Activated naive CD4-positive, alpha-beta T cell treated with anti-CD3 and anti-CD28 coated beads, Interleukin-2, amount 50 U/mL, for 72 hours (primary cell): Measurements from ENCODE around the gene KCTD6. TPM values are rescaled to one million over a fixed set of nuclear protein-coding genes. Genes with fewer than 3 reads are reported as not detected.
A peak's percentile ranks its signal among the peaks of the same experiment; 100 is the strongest.
"Not testable (repeated sequence)": the region's sequence is repeated elsewhere in the genome, so short reads cannot be mapped to it uniquely, and the experiment has no call there.

Source experiments
- ATAC-seq, 2 donors: fragments of 150-1000 bp; cut with Tn5 transposase; 2 replicates each; pipeline ENCODE4 v1.10.0; 2021; ENCODE audit warnings: mild to moderate bottlenecking in 2 of 2, moderate library complexity in 2 of 2
- DNase-seq, 2 donors: peaks; one replicate each; pipeline ENCODE4 v3.0.0; 2021 to 2022; ENCODE audit warnings: low spot score in 2 of 2
- H3K27ac Mint-ChIP-seq, 2 donors: one replicate each; pipeline ENCODE4 v1.8.0; 2022; ENCODE audit warnings: mild to moderate bottlenecking in 2 of 2, mixed read lengths in 2 of 2
- H3K36me3 Mint-ChIP-seq, 2 donors: one replicate each; pipeline ENCODE4 v1.8.0; 2022; ENCODE audit warnings: mixed read lengths in 2 of 2
- H3K9me3 Mint-ChIP-seq, 2 donors: one replicate each; pipeline ENCODE4 v1.8.0; 2022; ENCODE audit warnings: mixed read lengths in 2 of 2
- total RNA-seq, 2 donors: library from RNA; stranded (reverse); gene quantifications; one replicate each; pipeline ENCODE4 v1.2.3, GENCODE V29; 2022

Gene KCTD6
- total RNA-seq, 2 donors from 2014 or later = 2.5 to 5.7 TPM

GRCh38 chr3:58508437-58508836 is 16.5 kb downstream of the KCTD6 start:
- no peaks in the 10 kb centered on the region for H3K36me3 Mint-ChIP-seq
- no peak overlapping the region for H3K27ac Mint-ChIP-seq
- DNase-seq (no peak), ATAC-seq (no peak)
- no peaks in the 10 kb centered on the region for H3K9me3 Mint-ChIP-seq

- DNase-seq = no peak
- Mint-ChIP-seq H3K36me3 (no peaks in the 10 kb centered on the region), H3K27ac (no peak overlapping the region), H3K9me3 (no peaks in the 10 kb centered on the region)
- no peak for ATAC-seq
These were observed 22.5 kb downstream of the KCTD6 start for GRCh38 chr3:58514405-58514804.

- ATAC-seq = no peak
- no peak for DNase-seq
- no peaks in the 10 kb centered on the region for H3K9me3 Mint-ChIP-seq
- H3K36me3 Mint-ChIP-seq = no peaks in the 10 kb centered on the region
- H3K27ac Mint-ChIP-seq = no peak overlapping the region
These were observed 26.4 kb downstream of the KCTD6 start for GRCh38 chr3:58518291-58518789.

GRCh38 chr3:58519668-58520402 is 27.9 kb downstream of the KCTD6 start:
- no peak for ATAC-seq

GRCh38 chr3:58520403-58521335 is 28.8 kb downstream of the KCTD6 start:
- Mint-ChIP-seq H3K36me3 (no peaks in the 10 kb centered on the region), H3K9me3 (no peaks in the 10 kb centered on the region), H3K27ac (no peak overlapping the region)
- no peak for DNase-seq
- peak in 1 of 2 donors; percentile 58 for ATAC-seq

More at GRCh38 chr3:58519668-58520402, 27.9 kb downstream of the KCTD6 start:
- DNase-seq = no peak
- Mint-ChIP-seq H3K27ac (no peak overlapping the region), H3K36me3 (no peaks in the 10 kb centered on the region), H3K9me3 (no peaks in the 10 kb centered on the region)

GRCh38 chr3:58521336-58521670 is 29.4 kb downstream of the KCTD6 start:
- Mint-ChIP-seq H3K9me3 (no peaks in the 10 kb centered on the region), H3K27ac (no peak overlapping the region), H3K36me3 (no peaks in the 10 kb centered on the region)
- no peak for ATAC-seq
- no peak for DNase-seq

- no peak for DNase-seq
- no peak for ATAC-seq
- Mint-ChIP-seq H3K9me3 (no peaks in the 10 kb centered on the region), H3K27ac (no peak overlapping the region), H3K36me3 (no peaks in the 10 kb centered on the region)
These were observed 30.2 kb downstream of the KCTD6 start for GRCh38 chr3:58521917-58522631.

- H3K36me3 Mint-ChIP-seq = no peaks in the 10 kb centered on the region
- DNase-seq (no peak), ATAC-seq (no peak)
- H3K27ac Mint-ChIP-seq = no peak overlapping the region
- H3K9me3 Mint-ChIP-seq = no peaks in the 10 kb centered on the region
These were observed 31.0 kb downstream of the KCTD6 start for GRCh38 chr3:58522759-58523425.

GRCh38 chr3:58524326-58524888 is 32.5 kb downstream of the KCTD6 start:
- no peaks in the 10 kb centered on the region for H3K9me3 Mint-ChIP-seq
- no peak overlapping the region for H3K27ac Mint-ChIP-seq
- ATAC-seq (no peak), DNase-seq (no peak)
- H3K36me3 Mint-ChIP-seq = no peaks in the 10 kb centered on the region

- no peaks in the 10 kb centered on the region for H3K9me3 Mint-ChIP-seq
- DNase-seq (no peak), ATAC-seq (peak; percentile 44 to 59)
- H3K36me3 Mint-ChIP-seq = no peaks in the 10 kb centered on the region
- no peak overlapping the region for H3K27ac Mint-ChIP-seq
These were observed 34.6 kb downstream of the KCTD6 start for GRCh38 chr3:58526515-58526957.

- not testable (repeated sequence) for ATAC-seq, DNase-seq, H3K36me3 Mint-ChIP-seq, H3K27ac Mint-ChIP-seq, H3K9me3 Mint-ChIP-seq
These were observed 35.5 kb downstream of the KCTD6 start for GRCh38 chr3:58527440-58527839.

GRCh38 chr3:58528629-58529028 is 36.7 kb downstream of the KCTD6 start:
- ATAC-seq (no peak), DNase-seq (no peak)
- Mint-ChIP-seq H3K36me3 (no peaks in the 10 kb centered on the region), H3K9me3 (no peaks in the 10 kb centered on the region), H3K27ac (peak overlapping the region in 1 of 2 donors; percentile 7)

GRCh38 chr3:58529516-58530353 is 37.8 kb downstream of the KCTD6 start:
- ATAC-seq (no peak), DNase-seq (no peak)
- Mint-ChIP-seq H3K9me3 (no peaks in the 10 kb centered on the region), H3K36me3 (no peaks in the 10 kb centered on the region), H3K27ac (no peak overlapping the region)

GRCh38 chr3:58530354-58530865 is 38.5 kb downstream of the KCTD6 start:
- H3K27ac Mint-ChIP-seq = no peak overlapping the region
- no peak for ATAC-seq
- no peaks in the 10 kb centered on the region for H3K36me3 Mint-ChIP-seq
- DNase-seq = no peak
- H3K9me3 Mint-ChIP-seq = no peaks in the 10 kb centered on the region

GRCh38 chr3:58531555-58531954 is 39.7 kb downstream of the KCTD6 start:
- Mint-ChIP-seq H3K27ac (no peak overlapping the region), H3K9me3 (no peaks in the 10 kb centered on the region), H3K36me3 (no peaks in the 10 kb centered on the region)
- DNase-seq (no peak), ATAC-seq (no peak)
